Measurements from ENCODE around the gene PRKCH. TPM values are rescaled to one million over a fixed set of nuclear protein-coding genes. Genes with fewer than 3 reads are reported as not detected.

The PRKCH gene
- total and polyA plus RNA-seq, 9 of the 15 experiments (the other 6 are each of a cell fraction or from before 2014, with no cell fraction given): 0.61 to 4.4 (median 4.0) TPM

- H3K4me1 ChIP-seq (replicated peaks in 1 of 2; ENCODE audit: control insufficient read depth in 2 of 2, insufficient read depth in 2 of 2, low read length in 2 of 2): peaks cover 8 to 13% of the 10 kb centered on the region in 2 experiments; a peak in 4 of 5 replicates
- no peak for FAIRE-seq
- intact Hi-C loops (cut with micrococcal nuclease) (no loop called here), in situ Hi-C loops (cut with MboI) (no loop called here)
- H4K20me1 ChIP-seq (replicated peaks; ENCODE audit: control insufficient read depth, insufficient read depth, low read length): no peaks in the 10 kb centered on the region
- WGBS (ENCODE audit: insufficient coverage, low coverage, missing lambda C conversion rate): 32% methylated on average over 8 of the region's 8 CpGs
- ChIA-PET CTCF (ENCODE audit: low intra/inter-chr PET ratio) (no interaction called here), POLR2A (interaction anchor here (0.6 kb wide), 1 partner anchor 67 kb away, joined by 4 read pairs; no protein-coding TSS in a partner anchor)
- no peak overlapping the region for H3K9ac ChIP-seq (ENCODE audit: insufficient read depth in 1 of 2, low read depth in 2 of 2, low read length in 2 of 2)
- H3K36me3 ChIP-seq (ENCODE audit: control insufficient read depth, insufficient read depth, low read length): no peaks in the 10 kb centered on the region
- no peak overlapping the region for H3K4me3 ChIP-seq
- no peaks in the 10 kb centered on the region for H3K9me3 ChIP-seq (replicated peaks; ENCODE audit: control insufficient read depth, insufficient read depth, low read depth, low read length)
- H3K27me3 ChIP-seq (ENCODE audit: control insufficient read depth in 2 of 2, insufficient read depth in 2 of 2, low read length in 2 of 2): peaks cover 0 to 6% of the 10 kb centered on the region in 2 experiments; a peak in 2 of 5 replicates
- no peak for ATAC-seq
- no peak overlapping the region for H3K27ac ChIP-seq (ENCODE audit: extremely low read depth, low read depth, low read length)
- BruUV-seq (replicated peaks): no TSS peak
- no peak for DNase-seq (ENCODE audit: extremely low read depth in 1 of 4, low spot score in 3 of 4)
- H3K4me2 ChIP-seq (ENCODE audit: insufficient read depth, low read length): no peak overlapping the region
- no peak overlapping the region for H2AFZ ChIP-seq (ENCODE audit: low read depth, low read length)
- no peaks in the 10 kb centered on the region for H3K9me1 ChIP-seq (ENCODE audit: control insufficient read depth, insufficient read depth, low read length)
- H3K79me2 ChIP-seq (ENCODE audit: control insufficient read depth, insufficient read depth, low read length): no peaks in the 10 kb centered on the region
- no peak for TF ChIP-seq ELF2 (CRISPR knock-in tag; IDR thresholded peaks at IDR 0.05)
- no peak for TF ChIP-seq ZNF764 (CRISPR knock-in tag; IDR thresholded peaks at IDR 0.05; ENCODE audit: low read depth)
- no peak for TF ChIP-seq CXXC5 (CRISPR knock-in tag; IDR thresholded peaks at IDR 0.05)
These were observed 163.6 kb downstream of the PRKCH start for GRCh38 chr14:61484826-61485584.

DNA sequence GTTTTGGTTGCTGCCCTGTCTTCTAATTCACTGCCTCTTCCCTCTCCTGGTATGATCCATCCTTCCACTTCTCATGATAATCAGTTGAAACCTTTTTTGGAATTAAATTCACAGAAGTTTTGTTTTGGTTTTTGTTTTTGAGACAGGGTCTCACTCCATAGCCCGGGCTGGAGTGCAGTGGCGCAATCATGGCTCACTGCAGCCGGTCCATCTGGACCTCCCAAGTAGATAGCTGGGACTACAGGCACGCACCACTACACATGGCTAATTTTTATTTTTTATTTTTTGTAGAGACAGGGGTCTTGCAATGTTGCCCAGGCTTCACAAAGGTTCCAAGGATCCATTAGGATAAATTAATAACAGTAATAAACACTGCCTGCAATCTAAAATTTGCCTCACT, 164.3 kb downstream of the PRKCH start:
- peaks cover 8 to 13% of the 10 kb centered on the region in 2 experiments; a peak in 4 of 5 replicates for H3K4me1 ChIP-seq (replicated peaks in 1 of 2; ENCODE audit: control insufficient read depth in 2 of 2, insufficient read depth in 2 of 2, low read length in 2 of 2)
- H3K9ac ChIP-seq (ENCODE audit: insufficient read depth in 1 of 2, low read depth in 2 of 2, low read length in 2 of 2): no peak overlapping the region
- BruUV-seq (replicated peaks): no TSS peak
- no peaks in the 10 kb centered on the region for H3K9me3 ChIP-seq (replicated peaks; ENCODE audit: control insufficient read depth, insufficient read depth, low read depth, low read length)
- DNase-seq (ENCODE audit: extremely low read depth in 1 of 4, low spot score in 3 of 4) (no peak), ATAC-seq (no peak), FAIRE-seq (no peak)
- intact Hi-C loops (cut with micrococcal nuclease): no loop called here
- H3K27ac ChIP-seq (ENCODE audit: extremely low read depth, low read depth, low read length): no peak overlapping the region
- WGBS (ENCODE audit: insufficient coverage, low coverage, missing lambda C conversion rate): 79% methylated on average over 4 of the region's 4 CpGs
- in situ Hi-C loops (cut with MboI): no loop called here
- no peak overlapping the region for H3K4me2 ChIP-seq (ENCODE audit: insufficient read depth, low read length)
- ChIA-PET POLR2A (interaction anchor here (0.6 kb wide), 1 partner anchor 67 kb away, joined by 4 read pairs; no protein-coding TSS in a partner anchor), CTCF (ENCODE audit: low intra/inter-chr PET ratio) (no interaction called here)
- no peak overlapping the region for H2AFZ ChIP-seq (ENCODE audit: low read depth, low read length)
- peaks cover 0 to 6% of the 10 kb centered on the region in 2 experiments; a peak in 2 of 5 replicates for H3K27me3 ChIP-seq (ENCODE audit: control insufficient read depth in 2 of 2, insufficient read depth in 2 of 2, low read length in 2 of 2)
- H3K9me1 ChIP-seq (ENCODE audit: control insufficient read depth, insufficient read depth, low read length): no peaks in the 10 kb centered on the region
- H3K4me3 ChIP-seq: no peak overlapping the region
- no peaks in the 10 kb centered on the region for H3K36me3 ChIP-seq (ENCODE audit: control insufficient read depth, insufficient read depth, low read length)
- H4K20me1 ChIP-seq (replicated peaks; ENCODE audit: control insufficient read depth, insufficient read depth, low read length): no peaks in the 10 kb centered on the region
- H3K79me2 ChIP-seq (ENCODE audit: control insufficient read depth, insufficient read depth, low read length): no peaks in the 10 kb centered on the region
- TF ChIP-seq PRMT5 (CRISPR knock-in tag; IDR thresholded peaks at IDR 0.05) (no peak), ETV1 (tag; conservative IDR thresholded peaks at IDR 0.05; ENCODE audit: low read depth) (no peak), ZNF589 (CRISPR knock-in tag; IDR thresholded peaks at IDR 0.05; ENCODE audit: low read depth) (no peak), ZBED1 (IDR thresholded peaks at IDR 0.05) (no peak), FIP1L1 (IDR thresholded peaks at IDR 0.05; ENCODE audit: low read depth, low read length, poor library complexity, severe bottlenecking) (no peak), TFAM (CRISPR knock-in tag; conservative IDR thresholded peaks at IDR 0.05) (no peak), MTA3 (IDR thresholded peaks at IDR 0.05; ENCODE audit: borderline replicate concordance) (no peak), STAT5B (CRISPR knock-in tag; IDR thresholded peaks at IDR 0.05) (no peak), LEF1 (IDR thresholded peaks at IDR 0.05) (no peak), MCM5 (IDR thresholded peaks at IDR 0.05; ENCODE audit: low read depth) (no peak), ZNF347 (CRISPR knock-in tag; IDR thresholded peaks at IDR 0.05; ENCODE audit: low read depth) (no peak), TEAD2 (tag; IDR thresholded peaks at IDR 0.05) (no peak)
- TF ChIP-seq, protein P1, sequence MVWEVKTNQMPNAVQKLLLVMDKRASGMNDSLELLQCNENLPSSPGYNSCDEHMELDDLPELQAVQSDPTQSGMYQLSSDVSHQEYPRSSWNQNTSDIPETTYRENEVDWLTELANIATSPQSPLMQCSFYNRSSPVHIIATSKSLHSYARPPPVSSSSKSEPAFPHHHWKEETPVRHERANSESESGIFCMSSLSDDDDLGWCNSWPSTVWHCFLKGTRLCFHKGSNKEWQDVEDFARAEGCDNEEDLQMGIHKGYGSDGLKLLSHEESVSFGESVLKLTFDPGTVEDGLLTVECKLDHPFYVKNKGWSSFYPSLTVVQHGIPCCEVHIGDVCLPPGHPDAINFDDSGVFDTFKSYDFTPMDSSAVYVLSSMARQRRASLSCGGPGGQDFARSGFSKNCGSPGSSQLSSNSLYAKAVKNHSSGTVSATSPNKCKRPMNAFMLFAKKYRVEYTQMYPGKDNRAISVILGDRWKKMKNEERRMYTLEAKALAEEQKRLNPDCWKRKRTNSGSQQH (CRISPR knock-in tag; IDR thresholded peaks at IDR 0.05): no peak
